Dermis blood vessel endothelial cell (primary cell): ENCODE measurements around the gene IL1B. TPM values are rescaled to one million over a fixed set of nuclear protein-coding genes. Genes with fewer than 3 reads are reported as not detected.
"Not testable (repeated sequence)": the region's sequence is repeated elsewhere in the genome, so short reads cannot be mapped to it uniquely, and the experiment has no call there.

Experiments used
- DNase-seq: peaks from one replicate; pipeline ENCODE4 v3.0.0; 2010
- total RNA-seq: library from RNA; depleted of rRNA; stranded (reverse); fragments of >200 nt; gene quantifications from 2 replicates; pipeline ENCODE4 v1.2.3, GENCODE V29; 2014

IL1B gene
- total RNA-seq = 0.14 and 0.17 TPM in 2 replicates

- peak; percentile 60 for DNase-seq
These were observed at the start of gene IL1B for GRCh38 chr2:112836695-112837117. Gene IL1B, minus strand, starts transcription at chr2:112836779. Its CDS starts 550 bp downstream, at chr2:112836229.

GRCh38 chr2:112886291-112886690, 49.7 kb upstream of the IL1B start:
- no peak for DNase-seq

GRCh38 chr2:112885506-112885902, 48.9 kb upstream of the IL1B start:
- DNase-seq = no peak

DNA sequence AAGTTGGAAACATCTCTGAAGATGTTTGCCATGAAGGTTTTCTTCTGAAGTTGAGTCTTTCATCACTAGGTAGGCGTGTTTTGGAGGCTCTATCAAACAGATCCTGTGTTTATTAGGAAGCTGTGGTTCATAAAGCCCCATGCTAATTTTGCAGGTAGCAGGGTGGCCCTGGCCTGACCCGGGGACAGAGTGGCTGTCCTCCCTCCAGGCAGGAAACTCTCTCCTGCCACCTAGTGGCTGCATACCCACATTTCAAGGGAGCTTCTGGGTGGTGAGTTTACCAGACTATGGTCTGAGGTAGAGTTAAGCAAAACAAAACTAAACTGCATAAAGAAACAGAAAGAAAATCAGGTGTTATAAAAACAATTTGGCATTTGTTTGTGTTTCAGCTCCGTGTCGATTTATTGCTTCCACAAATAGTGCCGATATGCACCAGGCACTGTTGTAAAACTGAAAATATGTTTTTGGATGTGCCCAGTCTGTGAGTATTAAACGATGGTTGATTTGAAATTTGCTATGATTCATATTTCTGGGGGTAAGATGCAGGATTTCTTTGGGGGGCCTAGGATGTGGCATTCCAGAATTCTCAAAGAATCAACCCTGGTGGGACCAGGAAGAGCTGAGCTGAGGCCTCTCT, 48.4 kb upstream of the IL1B start:
- DNase-seq = peak; percentile 67

- DNase-seq = no peak
These were observed 47.1 kb upstream of the IL1B start for GRCh38 chr2:112883669-112884068.

- peak; percentile 84 for DNase-seq
These were observed 44.8 kb upstream of the IL1B start for GRCh38 chr2:112881217-112881985.

- peak; percentile 44 for DNase-seq
These were observed 44.1 kb upstream of the IL1B start for GRCh38 chr2:112880696-112881095.

DNA sequence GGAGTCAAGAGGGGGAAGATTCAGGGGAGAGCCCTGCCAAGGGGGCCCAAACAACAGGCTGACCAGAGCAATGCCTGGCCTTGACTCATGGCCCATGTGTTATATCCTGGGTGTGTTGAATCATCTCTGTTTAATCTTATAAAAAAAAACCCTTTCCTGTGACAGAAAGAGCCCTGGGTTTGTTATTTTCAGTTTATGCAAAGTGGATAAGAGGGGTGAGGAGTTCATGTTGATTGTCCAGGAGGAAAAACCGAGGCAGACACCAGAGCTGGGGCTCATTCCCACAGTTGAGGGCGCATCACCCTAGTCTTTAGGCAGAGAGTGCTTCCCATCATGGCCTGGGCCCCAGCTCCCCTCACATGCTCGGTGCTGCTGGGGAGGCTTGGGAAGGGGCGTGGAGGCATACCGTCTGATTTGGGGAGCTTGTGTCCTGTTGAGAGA, 43.5 kb upstream of the IL1B start:
- no peak for DNase-seq

DNA sequence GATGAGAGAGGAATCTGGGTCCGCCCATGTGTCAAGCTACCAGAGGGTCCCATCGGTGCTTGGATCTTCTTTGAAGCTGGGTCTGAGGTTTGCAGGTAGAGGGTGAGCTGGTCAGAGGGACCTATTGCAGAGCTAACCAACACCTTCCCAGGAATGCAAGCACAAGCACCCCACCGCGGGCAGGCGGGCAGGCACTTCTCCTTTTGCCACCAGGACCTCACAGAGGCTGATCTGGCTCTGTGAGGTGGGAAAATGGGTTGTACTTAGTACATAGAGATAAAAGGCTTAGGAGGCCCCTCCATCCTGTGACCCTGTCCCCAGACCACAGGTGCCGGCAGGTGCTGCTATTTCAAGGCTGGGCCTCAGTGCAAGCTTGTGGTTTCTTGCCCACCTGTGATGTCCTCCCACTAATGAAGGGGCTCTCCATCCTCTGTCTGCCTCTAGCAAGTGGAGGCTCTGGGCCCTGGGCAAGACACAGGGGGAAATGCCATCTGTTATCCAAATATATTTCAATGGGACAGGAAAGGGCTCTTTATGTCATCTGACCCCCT, 43.0 kb upstream of the IL1B start:
- no peak for DNase-seq

DNA sequence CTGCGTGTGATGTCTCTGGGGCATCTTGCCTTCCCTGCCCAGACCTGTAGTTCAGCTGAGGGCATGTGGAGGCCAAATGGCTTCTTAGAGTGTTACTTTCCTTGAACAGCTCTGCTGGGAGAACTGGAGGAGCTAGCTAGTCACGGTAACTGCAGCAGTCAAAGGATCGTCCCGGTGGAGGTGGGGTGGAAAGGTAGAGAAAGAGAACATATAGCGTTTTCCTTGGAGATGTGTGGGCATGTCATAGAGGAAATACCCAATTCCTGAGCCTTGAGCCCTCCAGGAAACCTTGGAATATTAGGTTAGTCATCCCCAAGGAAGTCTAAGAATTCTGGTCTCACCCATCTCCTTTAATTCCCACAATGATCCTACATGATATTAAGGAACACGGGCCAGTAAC, 40.8 kb upstream of the IL1B start:
- no peak for DNase-seq

GRCh38 chr2:112876971-112877361, 40.4 kb upstream of the IL1B start:
- DNase-seq = no peak

- no peak for DNase-seq
These were observed 39.8 kb upstream of the IL1B start for GRCh38 chr2:112876257-112876970.

- no peak for DNase-seq
These were observed 34.6 kb upstream of the IL1B start for GRCh38 chr2:112870841-112871835.

- DNase-seq = peak; percentile 81
These were observed 32.8 kb upstream of the IL1B start for GRCh38 chr2:112869258-112869842.

DNA sequence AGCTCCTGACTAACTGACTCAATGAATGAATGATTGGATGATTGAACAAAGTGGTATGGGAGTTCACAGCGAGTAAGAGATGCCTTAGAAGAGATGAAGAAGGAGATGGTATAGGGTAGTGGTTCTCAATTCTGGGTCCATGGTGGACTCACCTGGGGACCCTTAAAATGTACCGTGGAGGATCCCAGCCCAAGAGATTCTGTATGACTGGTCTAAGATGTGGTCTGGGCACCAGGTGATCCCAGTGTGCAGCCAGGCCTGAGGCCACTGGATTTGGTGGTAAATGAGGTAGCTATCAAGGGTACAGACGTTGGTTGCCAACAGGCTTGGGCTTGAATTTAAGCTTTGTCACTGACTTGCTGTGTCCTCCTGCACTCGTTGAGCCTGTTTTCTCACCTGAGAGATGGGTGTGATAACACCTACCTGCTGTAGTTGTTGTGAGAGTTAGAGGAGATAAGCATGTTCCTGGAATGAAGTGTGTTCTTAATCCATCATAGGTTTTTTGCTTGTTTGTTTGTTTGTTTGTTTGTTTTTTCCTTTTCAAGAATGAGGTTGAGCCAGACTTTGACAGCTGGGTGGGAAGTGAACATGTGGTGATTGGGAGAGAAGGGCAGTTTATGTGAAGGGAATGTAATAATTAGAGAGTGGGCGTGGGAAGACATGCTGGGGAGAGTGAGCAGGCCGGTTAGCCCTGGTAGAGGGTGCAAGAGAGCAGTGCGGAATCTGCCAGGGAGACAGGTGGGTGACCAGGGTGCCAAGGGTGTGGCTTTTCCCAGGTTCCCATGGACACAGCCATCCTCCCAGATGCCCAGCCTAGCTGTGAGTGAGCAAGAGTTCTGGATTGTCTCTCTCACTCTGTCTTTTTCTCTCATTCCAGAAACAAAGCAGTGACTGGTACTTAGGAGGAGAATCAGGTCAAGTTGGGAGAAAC, 31.4 kb upstream of the IL1B start:
- DNase-seq = no peak

GRCh38 chr2:112866128-112866835, 29.7 kb upstream of the IL1B start:
- no peak for DNase-seq

GRCh38 chr2:112864072-112864471, 27.5 kb upstream of the IL1B start:
- no peak for DNase-seq

DNA sequence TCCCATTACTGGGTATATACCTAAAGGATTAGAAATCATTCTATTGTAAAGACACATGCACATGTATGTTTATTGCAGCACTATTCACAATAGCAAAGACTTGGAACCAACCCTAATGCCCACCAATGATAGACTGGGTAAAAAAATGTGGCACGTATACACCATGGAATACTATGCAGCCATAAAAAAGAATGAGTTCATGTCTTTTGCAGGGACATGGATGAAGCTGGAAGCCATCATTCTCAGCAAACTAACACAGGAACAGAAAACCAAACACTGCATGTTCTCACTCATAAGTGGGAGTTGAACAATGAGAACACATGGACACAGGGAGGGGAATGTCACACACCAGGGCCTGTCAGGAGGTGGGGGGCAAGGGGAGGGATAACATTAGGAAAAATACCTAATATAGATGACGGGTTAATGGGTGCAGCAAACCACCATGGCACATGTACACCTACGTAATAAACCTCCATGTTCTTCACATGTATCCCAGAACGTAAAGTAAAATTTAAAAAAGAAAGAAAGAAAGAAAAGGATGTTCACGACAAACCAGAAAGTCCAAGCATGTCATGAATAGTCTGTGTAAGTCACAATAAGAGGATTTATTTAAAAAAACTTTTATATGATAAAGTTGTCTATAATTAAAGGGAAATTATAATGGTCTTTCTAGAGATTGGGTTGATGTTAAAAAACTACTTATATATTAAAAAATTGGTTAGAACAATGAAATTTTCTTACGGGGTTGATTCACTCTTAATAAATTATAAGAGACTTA, 23.0 kb upstream of the IL1B start:
- DNase-seq = not testable (repeated sequence)

- no peak for DNase-seq
These were observed 14.0 kb upstream of the IL1B start for GRCh38 chr2:112850588-112850987.
